T-helper 9 cell (primary cell): ENCODE results near the gene ROBO1.

Source experiments
- DNase-seq: peaks from one replicate; pipeline ENCODE4 v3.0.0-alpha.2; 2020

The ROBO1 gene

GRCh38 chr3:78825118-78825857, 942.5 kb downstream of the ROBO1 start:
- DNase-seq: no peak

DNA sequence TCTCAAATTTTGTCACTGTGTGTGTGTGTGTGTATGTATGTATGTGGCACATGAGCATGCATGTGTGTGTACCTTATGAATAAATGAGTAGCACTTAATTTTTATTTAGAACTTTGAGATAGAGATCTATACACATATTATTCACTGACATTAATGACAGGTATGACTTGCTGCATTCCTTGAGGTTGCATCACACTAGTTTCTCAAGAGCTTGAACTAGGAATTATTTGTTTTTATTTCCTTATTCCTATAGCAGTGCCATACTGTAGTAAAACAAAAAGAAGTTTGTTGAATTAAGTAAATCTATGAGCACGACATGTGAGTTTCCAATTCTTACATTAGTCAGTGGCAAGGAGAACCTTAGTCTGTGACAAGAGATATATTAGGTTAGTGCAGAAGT, 943.9 kb downstream of the ROBO1 start:
- no peak for DNase-seq

- no peak for DNase-seq
These were observed 944.4 kb downstream of the ROBO1 start for GRCh38 chr3:78823434-78823833.

DNA sequence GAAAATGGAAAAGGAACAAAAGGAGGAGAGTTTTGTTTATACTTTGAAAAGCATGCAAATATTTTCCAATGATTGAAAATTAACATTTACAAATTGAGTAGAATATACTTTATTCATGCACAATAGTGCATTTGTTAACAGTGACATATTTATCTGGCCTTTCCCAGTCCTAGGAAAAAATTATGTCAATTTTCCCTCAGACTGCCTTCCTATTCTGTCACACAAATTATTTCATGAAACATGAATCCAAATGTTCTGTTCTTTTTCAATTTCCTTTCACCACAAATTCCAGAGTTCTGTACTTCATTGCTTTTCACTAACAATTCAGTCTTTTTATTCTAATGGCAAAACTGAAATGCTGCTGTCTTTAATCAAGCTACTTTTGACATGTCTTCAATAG, 945.1 kb downstream of the ROBO1 start:
- DNase-seq: no peak

DNA sequence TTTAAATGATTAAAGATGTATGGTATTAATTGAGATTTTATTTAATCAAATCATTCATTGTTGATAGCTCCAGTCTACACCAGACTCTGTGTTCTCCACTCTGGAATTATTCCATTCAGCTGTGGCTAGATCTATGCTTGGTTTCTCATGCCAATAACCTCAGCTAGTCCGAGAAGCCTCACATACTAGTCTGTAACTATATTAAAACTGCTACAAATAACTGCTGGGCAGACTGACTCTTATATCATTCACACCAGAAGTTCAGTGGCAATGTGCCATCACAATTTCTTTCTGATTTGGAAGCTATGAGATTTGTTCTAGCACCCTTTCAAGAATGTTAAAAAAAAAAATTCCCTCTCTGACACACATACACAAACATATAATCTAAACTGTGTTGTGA, 947.3 kb downstream of the ROBO1 start:
- no peak for DNase-seq

- no peak for DNase-seq
These were observed 949.4 kb downstream of the ROBO1 start for GRCh38 chr3:78818161-78818985.

DNA sequence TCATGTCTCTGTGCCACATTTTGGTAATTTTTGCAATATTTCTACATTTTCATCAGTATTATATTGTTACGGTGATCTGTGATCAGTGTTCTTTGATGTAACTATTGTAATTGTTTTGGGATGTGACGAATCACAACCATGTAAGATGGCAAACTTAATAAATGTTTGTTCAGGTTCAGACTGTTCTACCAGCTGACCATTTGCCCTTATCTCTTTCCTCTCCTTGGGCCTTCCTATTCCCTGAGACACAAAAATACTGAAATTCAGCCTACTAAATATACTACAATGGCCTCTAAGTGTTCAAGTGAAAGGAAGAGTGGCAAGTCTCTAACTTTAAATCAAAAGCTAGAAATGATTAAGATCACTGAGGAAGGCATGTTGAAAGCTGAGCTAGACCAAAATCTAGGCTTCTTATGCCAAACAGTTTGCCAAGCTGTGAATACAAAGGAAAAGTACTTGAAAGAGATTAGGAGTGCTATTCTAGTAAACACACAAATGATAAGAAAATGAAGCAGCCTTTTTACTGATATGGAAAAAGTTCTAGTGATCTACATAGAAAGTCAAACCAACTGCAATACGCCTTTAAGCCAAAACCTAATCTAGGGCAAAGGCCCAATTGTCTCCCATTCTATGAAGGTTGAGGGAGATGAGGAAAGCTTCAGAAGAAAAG, 952.8 kb downstream of the ROBO1 start:
- no peak for DNase-seq

GRCh38 chr3:78812166-78812565, 955.6 kb downstream of the ROBO1 start:
- no peak for DNase-seq

DNA sequence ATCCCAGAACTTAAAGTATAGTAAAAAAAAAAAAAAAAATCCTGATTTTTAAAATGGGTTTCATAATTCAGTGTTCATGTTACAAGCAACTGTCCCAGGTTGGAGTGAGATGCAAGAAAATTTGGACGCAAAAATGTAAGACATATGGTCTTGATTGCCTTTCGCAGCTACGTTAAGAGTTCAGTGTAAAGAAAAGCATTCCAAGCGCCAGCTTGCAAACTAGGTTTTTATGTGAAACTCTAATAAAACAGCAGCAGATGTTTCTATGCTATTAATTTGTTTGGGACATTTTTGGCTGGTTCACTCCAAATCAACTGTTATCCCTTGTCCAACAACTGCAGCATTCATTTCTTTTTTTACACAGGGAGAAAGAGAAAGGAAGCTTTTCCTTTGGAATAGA, 957.8 kb downstream of the ROBO1 start:
- no peak for DNase-seq

GRCh38 chr3:78804251-78805037, 963.4 kb downstream of the ROBO1 start:
- DNase-seq: no peak

DNA sequence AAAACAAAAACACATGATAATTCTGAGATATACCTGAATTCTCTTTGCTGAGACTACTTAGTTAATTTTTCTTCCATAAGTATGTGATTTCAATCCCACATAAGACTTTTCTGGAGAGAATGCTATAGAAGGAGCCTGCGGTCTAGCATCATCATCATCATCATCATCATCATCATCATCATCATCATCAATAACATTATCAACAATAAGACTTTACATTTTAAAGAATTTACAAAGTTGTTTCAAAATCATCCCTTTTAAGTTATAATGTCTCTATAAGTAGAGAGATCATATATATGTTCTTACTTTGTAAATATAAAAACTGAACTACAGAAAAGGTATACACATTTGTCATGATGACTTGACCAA, 965.3 kb downstream of the ROBO1 start:
- DNase-seq: no peak

- no peak for DNase-seq
These were observed 965.8 kb downstream of the ROBO1 start for GRCh38 chr3:78801926-78802561.

- DNase-seq: no peak
These were observed 968.1 kb downstream of the ROBO1 start for GRCh38 chr3:78799681-78800080.

- no peak for DNase-seq
These were observed 969.4 kb downstream of the ROBO1 start for GRCh38 chr3:78798266-78798832.

- DNase-seq: no peak
These were observed 973.4 kb downstream of the ROBO1 start for GRCh38 chr3:78794431-78794830.

- DNase-seq: no peak
These were observed 975.1 kb downstream of the ROBO1 start for GRCh38 chr3:78792733-78793132.

GRCh38 chr3:78792212-78792611, 975.6 kb downstream of the ROBO1 start:
- DNase-seq: no peak

- no peak for DNase-seq
These were observed 976.0 kb downstream of the ROBO1 start for GRCh38 chr3:78791753-78792152.

- no peak for DNase-seq
These were observed 979.0 kb downstream of the ROBO1 start for GRCh38 chr3:78788839-78789238.

- no peak for DNase-seq
These were observed 982.8 kb downstream of the ROBO1 start for GRCh38 chr3:78785004-78785403.

GRCh38 chr3:78781351-78781750, 986.4 kb downstream of the ROBO1 start:
- DNase-seq: no peak
